CD4-positive, alpha-beta T cell treated with Interleukin-17A for 1 hour (primary cell): ENCODE results near the gene NEGR1.

Experiments used
- DNase-seq: peaks from one replicate; pipeline ENCODE4 v3.0.0-alpha.2; 2020

The NEGR1 gene

GRCh38 chr1:71428029-71428428 is 854.3 kb downstream of the NEGR1 start:
- DNase-seq = no peak

GRCh38 chr1:71427066-71427465 is 855.3 kb downstream of the NEGR1 start:
- DNase-seq = no peak

- DNase-seq = no peak
Measured at GRCh38 chr1:71424536-71424935, 857.8 kb downstream of the NEGR1 start.

DNA sequence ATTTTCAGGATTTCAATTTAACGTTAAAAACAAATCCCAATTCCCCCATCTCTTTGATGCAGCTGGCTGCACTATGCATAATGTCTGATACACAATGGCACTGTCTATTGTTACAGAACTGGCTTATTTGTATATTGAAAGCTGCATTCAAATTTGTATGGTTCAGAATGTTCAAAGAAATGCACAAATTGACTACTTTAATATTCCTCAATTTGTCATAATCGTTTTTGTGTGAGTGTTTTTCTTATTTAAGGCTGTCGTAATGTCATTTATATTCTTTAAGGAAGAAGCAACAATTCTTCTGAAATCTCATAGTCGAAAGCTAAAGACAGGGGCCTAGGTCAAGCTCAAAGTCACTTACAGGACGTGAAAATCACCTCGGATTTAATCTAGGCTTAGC is 860.1 kb downstream of the NEGR1 start:
- no peak for DNase-seq

DNA sequence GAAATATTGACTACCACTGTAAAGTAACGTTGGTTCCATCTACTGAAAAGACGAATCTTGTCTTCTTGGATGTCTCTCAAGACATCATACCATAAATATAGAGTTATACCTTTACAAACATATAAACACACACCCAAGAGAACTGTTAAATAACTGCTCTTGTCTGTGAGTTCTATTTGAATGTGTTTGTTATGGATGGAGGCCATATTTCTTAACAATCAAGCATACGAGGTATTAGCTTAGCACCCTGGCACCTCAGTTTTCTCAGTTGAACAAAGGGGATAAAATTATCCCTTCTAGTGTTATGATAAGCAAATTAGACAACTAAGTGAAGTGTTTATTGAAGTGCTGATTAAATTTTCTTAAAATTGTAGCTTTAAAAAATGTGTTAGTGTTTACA is 864.9 kb downstream of the NEGR1 start:
- DNase-seq = no peak

DNA sequence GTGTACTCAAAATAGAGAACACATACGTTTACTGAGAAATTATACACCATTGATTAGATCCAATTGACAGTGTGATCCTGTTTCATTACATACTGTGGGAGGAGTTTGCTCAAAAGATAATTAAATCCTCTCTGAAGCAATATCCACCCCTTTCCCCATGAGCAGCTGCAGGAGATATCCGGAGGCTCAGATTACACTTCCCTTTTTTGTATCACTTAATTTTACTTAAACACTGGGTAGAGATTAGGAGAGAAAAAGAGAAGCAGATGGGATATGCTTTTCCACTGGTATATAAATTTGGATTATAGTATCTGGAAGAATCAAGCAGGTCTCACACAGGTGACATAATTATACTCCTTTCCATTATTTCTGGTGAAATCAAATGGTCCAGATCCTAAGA is 868.2 kb downstream of the NEGR1 start:
- no peak for DNase-seq

- DNase-seq = no peak
Measured at GRCh38 chr1:71413441-71414175, 868.7 kb downstream of the NEGR1 start.

- DNase-seq = no peak
Measured at GRCh38 chr1:71400050-71400449, 882.3 kb downstream of the NEGR1 start.

DNA sequence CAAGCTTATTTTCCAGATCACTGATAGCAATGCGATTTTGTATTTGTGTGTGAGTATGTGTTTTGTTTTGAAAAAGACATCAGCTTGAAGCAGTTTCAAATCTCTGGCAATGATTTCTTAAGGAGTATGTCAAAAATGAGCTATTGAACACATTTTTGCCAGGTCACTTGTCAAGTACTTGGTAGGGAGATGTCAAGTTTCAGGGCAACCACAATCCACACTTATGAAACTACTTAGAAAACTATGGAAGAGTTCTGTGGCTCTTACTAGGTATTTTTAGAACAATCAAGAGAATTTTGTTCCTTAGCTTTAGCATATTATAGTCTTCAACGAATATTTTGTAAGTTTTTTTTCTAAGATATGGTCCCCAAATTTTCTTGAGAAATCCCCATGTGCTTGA is 882.7 kb downstream of the NEGR1 start:
- DNase-seq = no peak

- DNase-seq = no peak
Measured at GRCh38 chr1:71393301-71393700, 889.0 kb downstream of the NEGR1 start.

GRCh38 chr1:71390518-71390917 is 891.8 kb downstream of the NEGR1 start:
- DNase-seq = no peak

GRCh38 chr1:71377886-71378285 is 904.5 kb downstream of the NEGR1 start:
- DNase-seq = no peak

DNA sequence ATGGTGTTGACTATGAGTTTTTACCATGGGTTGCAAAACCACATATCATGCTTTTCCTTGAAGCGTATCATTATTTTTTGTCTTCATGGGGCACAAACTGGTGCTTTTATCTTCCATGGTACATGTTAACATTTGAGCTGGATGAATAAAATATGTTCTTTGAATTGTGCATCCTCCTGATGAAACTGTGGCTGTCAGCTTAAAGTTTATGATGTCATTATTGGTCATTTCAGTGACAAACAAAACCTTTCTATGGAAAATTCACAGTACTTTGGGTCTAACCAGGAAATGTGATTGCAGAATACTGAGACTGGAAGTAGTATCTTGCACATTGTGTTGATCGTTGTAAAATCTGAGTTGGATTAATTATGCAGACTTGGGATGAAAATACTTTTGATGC is 909.8 kb downstream of the NEGR1 start:
- no peak for DNase-seq

DNA sequence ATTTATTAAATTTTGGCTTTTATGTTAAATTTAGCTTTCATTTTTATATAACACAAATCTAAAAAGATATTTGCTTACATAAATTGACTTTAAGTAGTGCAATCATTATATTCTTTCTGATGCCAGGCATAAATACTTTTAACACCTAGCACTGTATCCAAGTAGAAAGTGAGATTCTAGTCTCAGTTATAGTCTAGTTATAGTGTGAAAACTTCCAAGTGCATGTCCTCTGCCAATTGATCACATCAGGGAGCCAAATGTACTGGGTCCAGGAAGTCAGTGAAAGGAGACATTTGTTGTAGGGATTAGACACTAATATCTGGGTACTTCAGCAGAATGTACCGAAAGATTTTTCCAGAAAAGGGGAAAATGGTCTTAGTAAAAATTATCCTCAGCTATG is 910.8 kb downstream of the NEGR1 start:
- no peak for DNase-seq

- DNase-seq = no peak
Measured at GRCh38 chr1:71364236-71364635, 918.1 kb downstream of the NEGR1 start.

DNA sequence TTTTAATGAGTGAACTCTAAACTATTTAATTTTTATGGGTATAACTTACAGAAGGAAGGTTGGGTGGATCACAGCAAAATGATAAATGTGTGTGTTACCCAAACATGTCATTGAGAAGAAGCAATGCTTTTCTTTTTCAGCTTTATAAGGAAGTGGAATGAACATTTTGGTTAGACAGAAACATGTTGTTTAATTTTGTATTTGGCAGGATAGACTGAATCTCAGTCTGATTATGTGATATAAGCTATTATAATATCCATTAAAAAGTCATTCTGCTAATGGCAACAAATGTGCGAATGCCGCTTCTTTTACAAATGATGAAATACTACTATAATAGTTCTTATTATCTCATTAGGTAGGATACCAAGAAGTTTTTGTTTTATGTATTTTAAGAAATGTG is 919.6 kb downstream of the NEGR1 start:
- no peak for DNase-seq

DNA sequence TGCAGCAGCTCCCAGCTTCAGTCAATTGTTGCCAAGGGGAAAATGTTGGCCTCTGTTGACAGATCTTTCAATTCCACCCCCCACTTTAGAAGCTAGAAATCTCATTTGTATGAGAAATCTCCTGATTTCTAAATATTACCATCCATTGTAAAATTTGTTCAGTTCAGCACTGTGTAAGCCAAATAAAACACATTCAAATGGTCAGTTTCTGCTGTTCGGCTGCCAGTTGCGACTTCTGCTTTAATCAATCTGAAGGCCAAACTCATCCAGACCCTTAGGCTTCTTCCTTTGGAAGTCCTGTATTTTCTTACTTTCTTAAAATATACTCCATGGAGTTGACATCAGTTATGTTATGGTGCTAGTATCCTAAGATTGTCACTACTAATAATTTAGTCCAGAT is 920.3 kb downstream of the NEGR1 start:
- no peak for DNase-seq

DNA sequence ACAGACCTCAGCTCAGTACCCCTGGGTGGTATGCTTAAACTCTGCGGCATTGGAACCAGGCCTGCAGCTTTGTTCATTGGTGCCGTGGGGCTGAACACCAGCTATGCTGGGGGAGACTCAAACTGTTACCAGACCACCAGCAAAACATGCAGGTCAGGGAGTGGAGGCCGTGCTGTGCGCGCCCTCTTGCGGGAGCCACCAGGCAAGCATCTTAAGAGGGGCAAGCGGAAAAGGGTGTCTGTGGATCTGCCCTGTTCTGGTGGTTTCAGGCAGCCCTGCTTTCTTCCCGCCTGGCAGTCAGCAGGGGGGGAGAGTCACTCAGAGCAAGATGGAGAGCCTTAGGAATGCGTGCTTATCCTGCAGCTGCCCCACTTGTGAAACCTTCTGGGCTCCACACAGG is 924.6 kb downstream of the NEGR1 start:
- DNase-seq = no peak

DNA sequence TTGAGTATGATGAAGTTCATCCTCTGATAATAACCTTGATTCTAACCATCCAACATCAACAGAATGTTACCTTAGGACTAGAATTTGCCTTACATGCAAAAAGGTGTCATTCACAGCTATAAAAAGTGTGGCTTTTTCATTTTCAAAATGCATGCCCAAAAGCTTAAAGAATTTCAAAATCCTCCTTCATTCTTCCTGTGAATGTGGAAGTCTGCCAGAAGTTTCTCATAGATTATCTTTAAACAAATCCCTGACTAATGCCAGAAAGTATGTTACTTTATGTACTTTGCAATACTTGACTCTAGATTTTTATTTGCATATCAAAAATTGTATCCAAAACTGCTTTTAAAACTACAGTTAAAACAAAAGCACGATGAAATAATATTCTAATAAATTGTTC is 930.9 kb downstream of the NEGR1 start:
- DNase-seq = no peak

DNA sequence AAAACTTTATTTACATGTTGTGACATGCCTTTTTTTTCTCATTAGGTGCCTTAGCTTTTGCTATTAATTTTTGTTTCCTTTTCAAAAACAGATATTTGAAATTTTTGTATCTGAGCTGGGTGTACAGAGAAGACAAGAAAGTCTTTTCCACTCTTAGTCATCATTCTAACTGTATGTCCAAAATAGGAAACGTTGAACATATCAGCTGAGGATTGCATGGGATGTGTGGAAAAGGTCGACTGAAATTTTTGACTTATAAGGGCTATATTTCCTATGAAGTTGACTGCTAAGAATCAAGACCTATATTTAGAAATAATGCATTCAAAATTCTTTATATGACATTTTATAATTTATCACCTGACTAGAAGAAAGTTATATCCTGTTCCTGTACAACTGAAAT is 931.5 kb downstream of the NEGR1 start:
- DNase-seq = no peak

DNA sequence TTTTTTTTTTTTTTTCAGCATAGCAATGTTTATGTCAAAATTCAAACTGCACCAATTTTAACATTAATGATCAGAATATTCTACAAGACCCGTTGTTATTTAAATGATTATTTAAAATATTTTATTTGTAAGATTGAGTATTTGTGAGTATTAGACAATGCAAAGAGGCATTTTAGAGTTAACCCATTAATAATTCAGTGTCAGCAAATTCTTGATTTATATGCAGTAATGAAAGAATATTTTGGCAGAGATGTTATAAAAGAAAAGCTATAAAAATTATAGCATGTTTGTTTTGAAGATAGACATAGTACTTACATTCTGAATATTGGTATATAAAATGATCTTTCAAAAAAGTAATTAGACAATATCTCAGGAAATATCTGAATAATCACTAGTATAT is 932.0 kb downstream of the NEGR1 start:
- DNase-seq = no peak
